WTC11 (cell line): ENCODE measurements around the gene CYP11A1. TPM values are rescaled to one million over a fixed set of nuclear protein-coding genes. Genes with fewer than 3 reads are reported as not detected.

Source experiments
- ATAC-seq: fragments of 200-7000 bp; cut with Tn5 transposase; 2 replicates; pipeline ENCODE4 v1.10.0; 2021; ENCODE audit warnings: mild to moderate bottlenecking, moderate library complexity
- CTCF ChIA-PET: fragments of 300-600 bp; sonication (Branson Sonifier 250); formaldehyde crosslinking; loops from one replicate; lab custom pipeline; 2021; ENCODE audit warnings: antibody characterized with exemption; lab: Charles Lee
- POLR2A ChIA-PET: fragments of 350-600 bp; sonication (Branson Sonifier 250); formaldehyde crosslinking; loops from one replicate; lab custom pipeline; 2021; ENCODE audit warnings: antibody characterized with exemption; lab: Charles Lee
- DNase-seq: peaks from one replicate; pipeline ENCODE4 v3.0.0; 2021; ENCODE audit warnings: low spot score
- H3K27ac Mint-ChIP-seq: 2 replicates; pipeline ENCODE4 v1.8.0; 2021; ENCODE audit warnings: mixed read lengths
- H3K27me3 Mint-ChIP-seq: 2 replicates; pipeline ENCODE4 v1.8.0; 2021; ENCODE audit warnings: low read depth, mild to moderate bottlenecking, moderate library complexity, mixed read lengths
- H3K36me3 Mint-ChIP-seq: 2 replicates; pipeline ENCODE4 v1.8.0; 2021; ENCODE audit warnings: mixed read lengths
- H3K4me1 Mint-ChIP-seq: 2 replicates; pipeline ENCODE4 v1.8.0; 2022; ENCODE audit warnings: mixed read lengths
- H3K4me3 Mint-ChIP-seq: 2 replicates; pipeline ENCODE4 v1.8.0; 2021; ENCODE audit warnings: mild to moderate bottlenecking, moderate library complexity, mixed read lengths
- H3K9me3 Mint-ChIP-seq: 2 replicates; pipeline ENCODE4 v1.8.0; 2021; ENCODE audit warnings: mixed read lengths
- CREB1 ChIP-seq: sonication (generic); formaldehyde crosslinking; IDR thresholded peaks from 2 replicates; pipeline ENCODE4 v1.8.0; 2023; ENCODE audit warnings: mild to moderate bottlenecking, missing genetic modification reagents
- HMGXB4 ChIP-seq: sonication (generic); formaldehyde crosslinking; IDR thresholded peaks from 2 replicates; pipeline ENCODE4 v1.8.1; 2023; ENCODE audit warnings: mild to moderate bottlenecking, moderate library complexity, missing genetic modification reagents
- KAT7 ChIP-seq: sonication (generic); formaldehyde crosslinking; IDR thresholded peaks from 2 replicates; pipeline ENCODE4 v1.8.1; 2023; ENCODE audit warnings: missing genetic modification reagents, mild to moderate bottlenecking, borderline replicate concordance
- NFYB ChIP-seq: sonication (generic); formaldehyde crosslinking; conservative IDR thresholded peaks from 2 replicates; pipeline ENCODE4 v1.8.0; 2022; ENCODE audit warnings: low read depth, missing genetic modification reagents
- NR3C1 ChIP-seq: sonication (generic); formaldehyde crosslinking; conservative IDR thresholded peaks from 2 replicates; pipeline ENCODE4 v1.8.1; 2023; ENCODE audit warnings: low read depth, mild to moderate bottlenecking, missing genetic modification reagents
- PRDM15 ChIP-seq: sonication (generic); formaldehyde crosslinking; IDR thresholded peaks from 2 replicates; pipeline ENCODE4 v1.8.0; 2022; ENCODE audit warnings: missing genetic modification reagents
- RORB ChIP-seq: fragments of 250-450 bp; sonication (Bioruptor Pico); IDR thresholded peaks from 2 replicates; pipeline ENCODE4 v1.9.0; 2021; ENCODE audit warnings: mild to moderate bottlenecking
- SMAD4 ChIP-seq: sonication (generic); formaldehyde crosslinking; IDR thresholded peaks from 2 replicates; pipeline ENCODE4 v1.8.0; 2022; ENCODE audit warnings: mild to moderate bottlenecking, missing genetic modification reagents
- ZNF138 ChIP-seq: sonication (generic); formaldehyde crosslinking; conservative IDR thresholded peaks from 2 replicates; pipeline ENCODE4 v1.8.1; 2022; ENCODE audit warnings: mild to moderate bottlenecking, moderate library complexity, missing genetic modification reagents
- ZNF232 ChIP-seq: sonication (generic); formaldehyde crosslinking; IDR thresholded peaks from 2 replicates; pipeline ENCODE4 v1.8.0; 2022; ENCODE audit warnings: mild to moderate bottlenecking, missing genetic modification reagents
- ZNF423 ChIP-seq: fragments of 250-450 bp; sonication (Bioruptor Pico); IDR thresholded peaks from 2 replicates; pipeline ENCODE4 v2.1.2; 2022; ENCODE audit warnings: mild to moderate bottlenecking, moderate library complexity
- ZNF532 ChIP-seq: fragments of 250-450 bp; sonication (Bioruptor Pico); IDR thresholded peaks from 2 replicates; pipeline ENCODE4 v1.9.0; 2021; ENCODE audit warnings: mild to moderate bottlenecking, borderline replicate concordance
- ZSCAN18 ChIP-seq: fragments of 250-450 bp; sonication (Bioruptor Pico); IDR thresholded peaks from 2 replicates; pipeline ENCODE4 v2.1.2; 2022; ENCODE audit warnings: mild to moderate bottlenecking, moderate library complexity
- total RNA-seq: library from RNA; stranded (reverse); gene quantifications from 3 replicates; pipeline ENCODE4 v1.2.3, GENCODE V29; 2021
- TF ChIP-seq, protein P1 (sequence below): sonication (generic); formaldehyde crosslinking; IDR thresholded peaks from 2 replicates; pipeline ENCODE4 v1.8.1; 2022; ENCODE audit warnings: missing genetic modification reagents, borderline replicate concordance

The CYP11A1 gene
- total RNA-seq, 1 experiment from 2014 or later = 3.4 TPM

- Mint-ChIP-seq H3K27ac (no peak overlapping the region), H3K9me3 (no peaks in the 10 kb centered on the region), H3K4me1 (peaks cover 16% of the 10 kb centered on the region), H3K27me3 (no peaks in the 10 kb centered on the region; the same call in 1 of the 2 replicates), H3K4me3 (no peak overlapping the region), H3K36me3 (no peaks in the 10 kb centered on the region)
- ChIA-PET CTCF (interaction anchor here (0.6 to 1.3 kb wide), 3 partner anchors 9 to 1108 kb away, joined by 3 to 5 read pairs (median 3); no protein-coding TSS in a partner anchor), POLR2A (no interaction called here)
- ATAC-seq (no peak), DNase-seq (no peak)
- no peak for TF ChIP-seq ZNF232
- no peak for TF ChIP-seq NFYB (CRISPR knock-in tag)
- TF ChIP-seq ZNF423 (CRISPR knock-in tag) = no peak
- TF ChIP-seq CREB1 (CRISPR knock-in tag) = no peak
- no peak for TF ChIP-seq PRDM15 (CRISPR knock-in tag)
- TF ChIP-seq ZSCAN18 = no peak
- TF ChIP-seq, protein P1, sequence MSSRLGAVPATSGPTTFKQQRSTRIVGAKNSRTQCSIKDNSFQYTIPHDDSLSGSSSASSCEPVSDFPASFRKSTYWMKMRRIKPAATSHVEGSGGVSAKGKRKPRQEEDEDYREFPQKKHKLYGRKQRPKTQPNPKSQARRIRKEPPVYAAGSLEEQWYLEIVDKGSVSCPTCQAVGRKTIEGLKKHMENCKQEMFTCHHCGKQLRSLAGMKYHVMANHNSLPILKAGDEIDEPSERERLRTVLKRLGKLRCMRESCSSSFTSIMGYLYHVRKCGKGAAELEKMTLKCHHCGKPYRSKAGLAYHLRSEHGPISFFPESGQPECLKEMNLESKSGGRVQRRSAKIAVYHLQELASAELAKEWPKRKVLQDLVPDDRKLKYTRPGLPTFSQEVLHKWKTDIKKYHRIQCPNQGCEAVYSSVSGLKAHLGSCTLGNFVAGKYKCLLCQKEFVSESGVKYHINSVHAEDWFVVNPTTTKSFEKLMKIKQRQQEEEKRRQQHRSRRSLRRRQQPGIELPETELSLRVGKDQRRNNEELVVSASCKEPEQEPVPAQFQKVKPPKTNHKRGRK (CRISPR knock-in tag) = no peak
- TF ChIP-seq HMGXB4 (CRISPR knock-in tag) = no peak
- no peak for TF ChIP-seq SMAD4 (CRISPR knock-in tag)
- no peak for TF ChIP-seq ZNF138 (CRISPR knock-in tag)
- no peak for TF ChIP-seq ZNF532 (CRISPR knock-in tag)
- no peak for TF ChIP-seq KAT7 (CRISPR knock-in tag)
- TF ChIP-seq RORB = no peak
- no peak for TF ChIP-seq NR3C1
Measured at GRCh38 chr15:74400313-74400860, 32.9 kb upstream of the CYP11A1 start.
